ENCODE measurements around the gene ATL1.
"Not testable (repeated sequence)": the region's sequence is repeated elsewhere in the genome, so short reads cannot be mapped to it uniquely, and the experiment has no call there.

Gene ATL1

GRCh38 chr14:50534997-50535396 lies 24.9 kb upstream of the ATL1 start:
- no peak for DNase-seq

GRCh38 chr14:50538034-50538433 lies 21.9 kb upstream of the ATL1 start:
- not testable (repeated sequence) for DNase-seq

- no peak for DNase-seq
These were observed 20.9 kb upstream of the ATL1 start for GRCh38 chr14:50539051-50539450.

GRCh38 chr14:50541159-50541567 lies 18.8 kb upstream of the ATL1 start:
- DNase-seq, result no peak

GRCh38 chr14:50542941-50543418 lies 17.0 kb upstream of the ATL1 start:
- peak; percentile 64 to 70 (median 66) for DNase-seq

- DNase-seq, result no peak
These were observed 15.0 kb upstream of the ATL1 start for GRCh38 chr14:50544911-50545310.

GRCh38 chr14:50545618-50546017 lies 14.3 kb upstream of the ATL1 start:
- DNase-seq, result no peak

GRCh38 chr14:50550294-50550693 lies 9.7 kb upstream of the ATL1 start:
- DNase-seq, result no peak

- DNase-seq, result no peak
These were observed 8.1 kb upstream of the ATL1 start for GRCh38 chr14:50551877-50552276.

- not testable (repeated sequence) for DNase-seq
These were observed 7.1 kb upstream of the ATL1 start for GRCh38 chr14:50552796-50553195.

GRCh38 chr14:50560931-50561285 lies 963 bp downstream of the ATL1 start:
- DNase-seq, result peak; percentile 93 to 96 (median 94)

GRCh38 chr14:50562841-50563240 lies 2.9 kb downstream of the ATL1 start:
- no peak for DNase-seq

- DNase-seq, result no peak
These were observed 9.8 kb downstream of the ATL1 start for GRCh38 chr14:50569714-50570274.

GRCh38 chr14:50573862-50574261 lies 13.9 kb downstream of the ATL1 start:
- DNase-seq, result no peak

- no peak for DNase-seq
These were observed 15.8 kb downstream of the ATL1 start for GRCh38 chr14:50575769-50576168.

- DNase-seq, result no peak
These were observed 18.0 kb downstream of the ATL1 start for GRCh38 chr14:50577982-50578381.

GRCh38 chr14:50578433-50578832 lies 18.5 kb downstream of the ATL1 start:
- peak in 2 of 3 donors; percentile 45 to 53 for DNase-seq

- no peak for DNase-seq
These were observed 30.5 kb downstream of the ATL1 start for GRCh38 chr14:50590464-50590863.

- no peak for DNase-seq
These were observed 34.8 kb downstream of the ATL1 start for GRCh38 chr14:50594577-50595316.

- DNase-seq, result no peak
These were observed 38.8 kb downstream of the ATL1 start for GRCh38 chr14:50598765-50599164.

GRCh38 chr14:50599700-50600444 lies 39.9 kb downstream of the ATL1 start:
- peak; percentile 24 to 46 (median 33) for DNase-seq

- DNase-seq, result no peak
These were observed 40.9 kb downstream of the ATL1 start for GRCh38 chr14:50600849-50601248.

- no peak for DNase-seq
These were observed 41.4 kb downstream of the ATL1 start for GRCh38 chr14:50601394-50601793.

GRCh38 chr14:50602035-50602434 lies 42.1 kb downstream of the ATL1 start:
- no peak for DNase-seq

All from suppressor macrophage treated with lipopolysaccharide for 1 hour (primary cell).